Measurements from ENCODE around the gene STK32B. TPM values are rescaled to one million over a fixed set of nuclear protein-coding genes. Genes with fewer than 3 reads are reported as not detected.

STK32B gene
- total RNA-seq, 3 donors from 2014 or later, result 2.2 to 5.0 (median 4.6) TPM

GRCh38 chr4:5192678-5193077, 141.4 kb downstream of the STK32B start:
- intact Hi-C loops (cut with DNase I; ENCODE audit: low total_unique reads), result no loop called here
- H3K9me3 ChIP-seq, result no peaks in the 10 kb centered on the region

GRCh38 chr4:5198656-5199541, 147.6 kb downstream of the STK32B start:
- Histone ChIP-seq H3K4me3 (no peak overlapping the region), H3K9me3 (no peaks in the 10 kb centered on the region), H3K4me1 (no peaks in the 10 kb centered on the region), H3K36me3 (no peaks in the 10 kb centered on the region), H3K27me3 (no peaks in the 10 kb centered on the region), H3K27ac (no peak overlapping the region)
- DNase-seq (ENCODE audit: low spot score in 2 of 2), result no peak
- intact Hi-C loops (cut with DNase I; ENCODE audit: low total_unique reads), result no loop called here
- TF ChIP-seq CTCF (IDR thresholded peaks at IDR 0.05) (no peak), POLR2A (IDR thresholded peaks at IDR 0.05) (no peak), POLR2AphosphoS5 (IDR thresholded peaks at IDR 0.05) (no peak)

More at GRCh38 chr4:5192678-5193077, 141.4 kb downstream of the STK32B start:
- Histone ChIP-seq H3K4me1 (no peaks in the 10 kb centered on the region), H3K27ac (no peak overlapping the region), H3K36me3 (no peaks in the 10 kb centered on the region), H3K4me3 (no peak overlapping the region), H3K27me3 (no peaks in the 10 kb centered on the region)
- no peak for DNase-seq (ENCODE audit: low spot score in 2 of 2)
- TF ChIP-seq CTCF (IDR thresholded peaks at IDR 0.05), result no peak
- TF ChIP-seq POLR2A (IDR thresholded peaks at IDR 0.05), result no peak
- no peak for TF ChIP-seq POLR2AphosphoS5 (IDR thresholded peaks at IDR 0.05)

- Histone ChIP-seq H3K4me3 (no peak overlapping the region), H3K27ac (no peak overlapping the region), H3K36me3 (no peaks in the 10 kb centered on the region), H3K4me1 (no peaks in the 10 kb centered on the region), H3K9me3 (no peaks in the 10 kb centered on the region), H3K27me3 (no peaks in the 10 kb centered on the region)
- DNase-seq (ENCODE audit: low spot score in 2 of 2), result no peak
- TF ChIP-seq POLR2AphosphoS5 (IDR thresholded peaks at IDR 0.05), result no peak
- TF ChIP-seq POLR2A (IDR thresholded peaks at IDR 0.05), result no peak
- TF ChIP-seq CTCF (IDR thresholded peaks at IDR 0.05), result no peak
- intact Hi-C loops (cut with DNase I; ENCODE audit: low total_unique reads), result no loop called here
These were observed 148.6 kb downstream of the STK32B start for GRCh38 chr4:5199912-5200311.

GRCh38 chr4:5200513-5200912, 149.2 kb downstream of the STK32B start:
- intact Hi-C loops (cut with DNase I; ENCODE audit: low total_unique reads), result no loop called here
- Histone ChIP-seq H3K4me1 (no peaks in the 10 kb centered on the region), H3K36me3 (no peaks in the 10 kb centered on the region), H3K27me3 (no peaks in the 10 kb centered on the region), H3K9me3 (no peaks in the 10 kb centered on the region), H3K4me3 (no peak overlapping the region), H3K27ac (no peak overlapping the region)
- DNase-seq (ENCODE audit: low spot score in 2 of 2), result no peak
- no peak for TF ChIP-seq CTCF (IDR thresholded peaks at IDR 0.05)
- no peak for TF ChIP-seq POLR2AphosphoS5 (IDR thresholded peaks at IDR 0.05)
- TF ChIP-seq POLR2A (IDR thresholded peaks at IDR 0.05), result no peak

- no peak overlapping the region for H3K27ac ChIP-seq
- H3K4me3 ChIP-seq, result no peak overlapping the region
- no peak for DNase-seq (ENCODE audit: low spot score in 2 of 2)
- intact Hi-C loops (cut with DNase I; ENCODE audit: low total_unique reads), result no loop called here
- no peaks in the 10 kb centered on the region for H3K36me3 ChIP-seq
- H3K27me3 ChIP-seq, result no peaks in the 10 kb centered on the region
- H3K9me3 ChIP-seq, result no peaks in the 10 kb centered on the region
- H3K4me1 ChIP-seq, result no peaks in the 10 kb centered on the region
- TF ChIP-seq POLR2AphosphoS5 (IDR thresholded peaks at IDR 0.05) (no peak), POLR2A (IDR thresholded peaks at IDR 0.05) (no peak), CTCF (IDR thresholded peaks at IDR 0.05) (no peak)
These were observed 152.2 kb downstream of the STK32B start for GRCh38 chr4:5203309-5203992.
